Left ventricle myocardium superior (tissue), 1 donor: ENCODE measurements around the gene PIGH. TPM values are rescaled to one million over a fixed set of nuclear protein-coding genes. Genes with fewer than 3 reads are reported as not detected.
A peak's percentile ranks its signal among the peaks of the same experiment; 100 is the strongest.
"Not testable (repeated sequence)": the region's sequence is repeated elsewhere in the genome, so short reads cannot be mapped to it uniquely, and the experiment has no call there.

Experiments
- ATAC-seq: fragments of 200-7000 bp; cut with Tn5 transposase; one replicate; pipeline ENCODE4 v1.9.1; 2020; ENCODE audit warnings: mild to moderate bottlenecking, moderate library complexity
- DNase-seq: peaks from one replicate; pipeline ENCODE4 v3.0.0-alpha.2; 2020
- intact Hi-C: fragments of 100-400 bp; cut with micrococcal nuclease; formaldehyde crosslinking; loops from one replicate; pipeline ENCODE4 v1.11.0; 2022
- total RNA-seq: library from RNA; stranded (reverse); fragmentation: NEBNext Ultra II Directional; extraction: Animal tissue kit (Norgen Biotek cat#: 25700); gene quantifications from one replicate; pipeline ENCODE4 v1.2.1, GENCODE V29; 2021
- donor health status: DM: no; HTN: yes; CAD: no; lungs with severe emphysema.

PIGH gene
- total RNA-seq, 1 donor from 2014 or later: 11.2 TPM

DNA sequence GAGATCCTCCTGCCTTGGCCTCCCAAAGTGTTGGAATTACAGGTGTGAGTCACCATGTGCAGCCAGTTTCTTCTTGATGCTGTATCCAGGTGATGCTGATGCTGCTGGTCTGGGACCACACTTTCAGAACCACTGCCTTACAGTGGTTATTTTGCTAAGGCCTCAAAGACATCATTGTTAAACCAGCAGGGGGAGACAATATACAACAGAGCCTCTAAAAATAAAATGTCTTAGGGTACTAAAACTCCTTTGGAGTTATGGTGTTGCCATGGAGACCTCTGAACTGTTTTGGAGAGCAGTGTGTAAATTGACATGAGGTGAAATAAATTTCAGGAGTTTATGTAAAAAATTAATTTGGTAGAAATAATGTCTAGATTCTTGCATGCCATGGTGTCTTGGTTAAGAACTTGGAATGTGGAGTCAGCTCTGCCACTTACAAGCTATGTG is 18.6 kb upstream of the PIGH start:
- intact Hi-C loops: loop anchor here (5.0 kb wide), 1 partner anchor 49 kb away; no protein-coding TSS in a partner anchor
- ATAC-seq: peak; percentile 67
- no peak for DNase-seq

DNA sequence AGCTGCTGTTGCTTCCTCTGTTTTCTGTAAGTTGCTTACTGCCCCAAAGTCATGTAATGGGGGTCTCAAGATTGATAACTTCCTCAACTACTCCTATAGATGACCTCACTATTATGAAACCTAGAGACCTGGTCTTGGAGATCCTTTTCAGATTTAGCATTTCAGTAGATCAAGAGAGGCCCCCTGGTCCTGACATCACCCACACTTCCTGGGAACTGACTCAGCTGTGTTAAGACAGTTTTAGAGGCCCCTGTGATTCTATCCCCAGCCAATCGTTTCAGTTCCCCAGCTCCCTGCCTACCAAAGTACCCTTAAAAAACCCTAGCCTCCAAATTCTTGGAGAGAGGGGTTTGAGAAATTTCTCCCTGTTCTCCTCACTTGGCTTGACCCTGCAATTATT is 10.4 kb upstream of the PIGH start:
- intact Hi-C loops: no loop called here
- ATAC-seq (no peak), DNase-seq (no peak)

DNA sequence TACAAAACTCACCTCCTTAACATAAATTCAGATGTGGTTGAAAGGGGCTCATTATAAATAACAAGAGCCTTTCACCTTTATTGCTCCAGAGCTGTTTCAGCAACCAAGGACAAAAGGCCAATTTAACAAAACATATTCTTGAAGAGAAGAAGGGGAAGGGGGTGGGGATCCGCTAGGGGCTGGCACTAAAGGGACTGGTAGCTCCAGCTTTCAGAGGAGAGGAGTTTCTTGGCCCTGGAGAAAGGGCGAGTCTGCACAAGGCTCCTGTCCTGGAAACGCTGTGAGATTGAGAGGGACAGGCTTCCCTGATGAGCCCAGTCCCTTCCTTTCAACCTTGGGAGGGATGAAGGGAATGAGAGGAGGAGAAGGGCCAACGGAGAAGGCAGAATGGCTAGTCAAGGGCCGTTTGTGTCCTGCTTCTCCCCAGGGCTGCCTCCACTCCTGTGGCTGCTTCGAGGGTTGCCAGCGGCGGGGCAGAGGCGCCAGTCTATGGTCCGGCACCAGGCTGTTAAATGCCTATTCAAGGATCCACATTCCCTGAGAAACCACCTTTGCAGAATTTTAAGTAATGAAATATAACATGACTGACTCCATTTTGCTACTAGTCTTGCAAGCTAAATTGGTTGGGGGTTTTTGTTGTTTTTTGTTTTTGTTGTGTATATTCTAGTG is 9.7 kb upstream of the PIGH start:
- DNase-seq (no peak), ATAC-seq (no peak)
- intact Hi-C loops: no loop called here

DNA sequence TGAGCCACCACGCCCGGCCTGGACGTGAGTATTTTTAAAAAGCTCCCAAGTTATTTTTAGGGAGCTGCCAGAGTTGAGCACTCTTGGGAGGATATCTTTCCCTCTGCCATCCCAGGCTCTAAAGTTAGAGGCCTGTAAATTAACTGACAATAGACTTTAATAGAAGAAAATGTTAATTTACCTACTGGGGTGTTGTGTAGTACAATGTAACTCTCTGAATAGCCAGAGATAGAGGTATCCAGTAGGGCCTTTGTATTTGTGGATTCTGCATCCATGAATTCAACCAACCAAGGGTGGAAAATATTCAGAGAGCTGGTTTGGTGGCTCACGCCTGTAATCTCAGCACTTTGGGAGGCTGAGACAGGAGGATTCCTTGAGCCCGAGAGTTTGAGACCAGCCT is 7.6 kb upstream of the PIGH start:
- intact Hi-C loops: no loop called here
- ATAC-seq (no peak), DNase-seq (no peak)

DNA sequence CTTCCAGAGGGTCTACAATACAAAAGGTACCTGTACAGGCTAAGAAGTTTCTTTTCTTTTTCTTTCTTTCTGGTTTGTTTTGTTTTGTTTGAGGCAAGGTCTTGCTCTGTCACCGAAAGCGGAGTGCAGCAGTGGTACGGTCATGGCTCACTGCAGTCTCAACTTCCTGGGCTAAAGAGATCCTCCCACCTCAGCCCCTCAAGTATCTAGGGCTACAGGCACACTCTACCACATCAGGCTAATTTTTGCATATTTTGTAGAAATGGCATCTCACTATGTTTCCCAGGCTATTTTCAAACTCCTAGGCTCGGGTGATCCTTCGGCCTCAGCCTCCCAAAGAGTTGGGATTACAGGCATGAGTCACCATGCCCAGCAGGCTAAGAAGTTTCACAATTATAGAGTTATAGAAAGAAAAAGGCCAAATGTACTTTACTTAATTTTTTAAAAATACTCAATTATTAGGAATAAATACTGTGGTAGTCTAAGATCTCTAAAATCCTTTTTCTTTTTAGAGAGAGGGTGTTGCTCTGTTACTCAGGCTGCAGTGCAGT is 3.0 kb upstream of the PIGH start:
- ATAC-seq (no peak), DNase-seq (no peak)
- intact Hi-C loops: no loop called here

DNA sequence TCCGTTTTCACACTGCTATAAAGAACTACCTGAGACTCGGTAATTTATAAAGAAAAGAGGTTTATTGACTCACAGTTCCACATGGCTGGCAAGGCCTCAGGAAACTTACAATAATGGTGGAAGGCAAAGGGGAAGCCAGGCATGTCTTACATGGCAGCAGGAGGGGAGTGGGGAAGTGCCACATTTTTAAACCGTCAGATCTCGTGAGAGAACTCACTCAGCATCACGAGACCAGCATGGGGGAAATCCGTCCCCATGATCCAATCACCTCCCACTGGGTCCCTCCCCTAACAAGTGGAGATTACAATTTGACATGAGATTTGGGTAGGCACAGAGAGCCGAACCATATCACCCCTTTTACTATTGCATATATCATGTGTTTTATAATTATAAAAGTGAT is 2.0 kb upstream of the PIGH start:
- DNase-seq: no peak
- no peak for ATAC-seq
- intact Hi-C loops: no loop called here

DNA sequence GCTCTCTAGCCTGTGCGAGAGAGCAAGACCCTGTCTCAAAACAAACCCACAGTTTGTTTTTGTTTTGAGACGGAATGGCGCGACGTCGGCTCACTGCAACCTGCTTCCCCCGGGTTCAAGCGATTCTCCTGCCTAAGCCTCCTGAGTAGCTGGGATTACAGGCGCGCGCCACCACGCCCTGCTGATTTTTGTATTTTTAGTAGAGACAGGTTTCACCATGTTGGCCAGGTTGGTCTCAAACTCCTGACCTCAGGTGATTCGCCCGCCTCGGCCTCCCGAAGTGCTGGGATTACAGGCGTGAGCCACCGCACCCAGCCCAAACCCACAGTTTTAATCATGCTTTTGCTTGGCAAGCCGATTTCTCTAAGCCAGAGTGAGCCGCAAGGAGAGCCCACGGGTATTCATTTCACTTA is 500 bp upstream of the PIGH start:
- DNase-seq, intact Hi-C loops, ATAC-seq: not testable (repeated sequence)

DNA sequence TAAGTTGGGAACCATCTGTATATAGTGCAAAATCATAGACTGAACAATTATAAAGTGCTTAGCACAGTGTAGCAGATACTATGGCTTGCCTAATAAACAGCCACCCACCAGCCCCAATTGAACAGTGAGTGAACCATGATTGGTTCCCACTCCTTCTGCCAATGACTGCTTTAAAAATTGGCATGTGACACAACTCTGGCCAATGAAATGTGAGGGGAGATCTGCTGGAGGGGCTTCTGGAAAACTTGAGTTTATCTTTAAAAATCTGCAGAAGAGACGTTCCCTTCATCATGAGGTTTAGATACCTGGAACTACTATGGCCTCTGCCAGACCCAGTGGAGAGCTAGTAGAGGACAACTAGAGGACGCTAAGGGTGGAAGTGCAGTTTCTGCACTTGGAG is 4.7 kb downstream of the PIGH start:
- intact Hi-C loops: no loop called here
- no peak for DNase-seq
- ATAC-seq: no peak

DNA sequence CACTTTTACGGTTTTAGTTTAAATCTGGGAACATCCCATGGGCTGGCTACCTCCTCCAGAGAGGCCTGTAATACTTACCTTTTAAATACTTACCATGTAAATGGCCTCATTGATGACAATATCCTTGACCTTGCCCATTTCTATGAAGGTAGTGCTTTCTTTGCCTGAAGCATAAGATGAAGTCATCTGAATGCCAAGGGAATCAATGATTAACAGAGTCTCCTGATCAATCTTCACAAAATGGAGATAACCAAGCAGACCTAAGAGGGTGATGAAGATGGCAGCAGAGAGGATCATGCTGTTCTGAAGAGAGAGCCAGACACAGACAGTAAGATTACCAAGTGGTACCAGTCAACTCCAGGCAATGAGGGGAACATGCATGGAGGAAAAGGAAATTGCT is 6.4 kb downstream of the PIGH start:
- intact Hi-C loops, DNase-seq, ATAC-seq: not testable (repeated sequence)

DNA sequence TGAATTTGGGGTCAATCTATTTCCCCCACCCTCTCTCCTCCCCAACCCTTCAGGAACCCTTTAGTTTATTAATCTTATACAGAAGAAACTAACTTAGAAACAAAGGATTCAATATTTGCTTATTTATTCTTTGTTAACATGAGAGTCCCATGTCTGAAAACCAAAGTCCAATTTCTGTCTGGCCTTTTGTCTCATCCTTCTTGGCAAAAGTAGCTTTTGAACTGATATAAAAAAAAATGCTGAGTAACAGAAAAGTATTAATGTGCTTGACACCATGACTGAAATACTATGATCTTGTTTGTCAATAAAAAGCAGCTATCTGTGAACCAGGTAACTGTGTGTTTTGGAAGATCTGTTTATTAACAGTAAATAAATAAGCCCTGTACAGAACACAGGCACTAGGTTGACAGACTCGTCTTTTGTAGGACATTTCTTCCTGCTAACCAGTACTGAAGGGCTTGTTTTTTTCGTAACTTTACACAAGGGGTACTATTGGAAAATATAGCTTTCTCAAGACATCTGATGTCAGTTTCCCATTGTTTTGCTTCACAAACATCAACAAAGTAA is 10.8 kb downstream of the PIGH start:
- intact Hi-C loops: no loop called here
- ATAC-seq (no peak), DNase-seq (no peak)

DNA sequence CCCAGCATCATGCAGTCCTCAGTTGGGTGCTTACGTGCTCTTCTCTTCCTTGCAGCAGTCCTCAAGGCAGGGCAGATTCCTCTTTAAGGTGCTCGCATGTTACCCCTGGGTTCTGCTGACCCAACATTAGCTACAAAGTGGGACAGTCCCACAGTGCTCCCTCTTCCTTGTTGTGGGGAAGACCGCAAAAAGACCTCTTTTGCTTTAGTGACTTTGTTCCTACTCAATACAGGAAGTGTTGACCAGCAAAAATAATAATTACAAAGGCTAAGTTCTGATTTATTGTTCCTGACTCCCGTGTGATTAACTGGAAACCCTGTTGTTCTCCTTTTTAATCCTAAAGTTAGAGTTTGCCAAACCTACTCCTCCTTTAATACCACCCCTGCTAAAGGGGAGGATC is 13.7 kb downstream of the PIGH start:
- DNase-seq: no peak
- peak; percentile 15 for ATAC-seq
- intact Hi-C loops: no loop called here

DNA sequence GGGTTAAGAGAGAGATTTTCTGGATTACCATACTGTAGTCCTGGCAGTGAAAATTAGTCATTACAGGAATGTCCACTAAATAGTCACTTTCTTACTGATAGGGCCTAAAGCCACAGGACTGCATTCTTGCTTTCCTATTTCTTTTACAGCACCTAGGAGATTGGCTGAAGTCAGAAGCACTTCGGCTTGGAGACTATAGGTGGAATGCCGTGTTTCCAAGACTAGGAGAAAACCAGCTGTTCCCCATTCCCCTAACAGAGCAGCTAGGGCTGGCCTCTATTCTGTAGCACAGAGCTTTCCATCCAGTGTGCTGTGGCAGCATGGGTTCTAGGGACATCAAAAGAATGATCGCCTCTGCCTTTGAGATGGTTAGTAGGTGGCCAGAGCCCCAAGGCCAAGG is 15.1 kb downstream of the PIGH start:
- intact Hi-C loops: no loop called here
- DNase-seq (no peak), ATAC-seq (no peak)

DNA sequence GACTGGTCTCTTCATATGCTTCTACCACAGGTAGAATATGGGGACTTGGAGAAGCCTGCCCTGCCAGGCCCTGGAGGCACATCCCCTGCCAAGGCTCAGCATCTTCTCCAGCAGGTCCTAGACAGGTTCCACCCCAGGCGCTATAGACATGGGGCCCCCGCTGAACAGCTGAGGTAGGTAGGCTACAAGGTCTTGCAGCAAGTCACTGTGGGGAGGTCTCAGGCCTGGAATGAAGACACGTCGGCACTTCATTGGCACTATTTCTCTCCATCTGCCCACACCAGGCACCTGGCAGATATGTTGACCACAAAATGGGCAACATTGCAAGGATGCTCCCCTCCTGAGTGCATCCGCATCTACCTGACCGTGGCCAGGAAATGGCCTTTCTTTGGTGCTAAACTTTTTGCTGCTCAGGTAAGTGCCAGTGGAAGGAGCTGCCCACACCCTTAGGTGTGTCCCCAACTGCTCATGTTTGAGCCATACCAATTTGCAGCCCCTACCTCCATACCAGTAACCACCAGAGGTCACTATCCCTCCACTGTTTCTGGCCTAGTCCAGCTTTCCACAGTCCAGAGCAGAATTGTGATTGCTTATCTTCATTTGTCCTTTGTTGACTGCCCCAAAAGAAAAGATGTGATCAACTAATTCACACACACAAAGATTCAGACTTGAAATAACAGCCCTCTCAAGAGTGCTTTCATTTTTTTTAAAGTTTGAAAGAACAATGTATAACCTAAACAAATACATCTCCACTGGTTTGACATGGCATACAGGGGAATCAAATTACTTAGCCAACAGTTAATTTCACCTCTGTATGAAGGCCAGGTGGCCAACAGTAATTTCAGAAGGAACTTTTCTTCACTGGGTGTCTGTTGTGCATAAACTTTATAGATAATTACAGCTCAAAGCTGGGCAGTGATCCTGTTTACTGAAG is 16.1 kb downstream of the PIGH start:
- intact Hi-C loops: no loop called here
- peak; percentile 82 for ATAC-seq
- DNase-seq: no peak

DNA sequence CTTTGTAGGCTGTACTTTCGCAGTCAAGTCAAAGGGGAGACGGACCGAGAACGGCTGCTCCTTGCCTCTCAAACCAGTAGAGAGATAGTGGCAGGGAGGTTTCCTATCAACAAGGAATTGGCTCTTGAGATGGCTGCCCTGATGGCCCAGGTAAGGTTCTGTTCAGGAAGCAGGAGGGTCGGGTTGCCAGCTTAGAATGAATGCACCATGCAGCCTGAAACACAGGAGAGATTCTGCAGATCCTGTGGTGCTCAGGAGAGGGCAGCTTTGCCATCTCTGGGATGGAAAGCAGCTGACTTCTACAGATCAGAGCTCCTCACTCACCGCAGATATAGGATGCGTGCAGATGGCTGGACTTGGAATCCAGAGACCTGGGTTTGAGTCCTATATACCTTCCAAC is 18.0 kb downstream of the PIGH start:
- ATAC-seq: no peak
- intact Hi-C loops: no loop called here
- DNase-seq: no peak

DNA sequence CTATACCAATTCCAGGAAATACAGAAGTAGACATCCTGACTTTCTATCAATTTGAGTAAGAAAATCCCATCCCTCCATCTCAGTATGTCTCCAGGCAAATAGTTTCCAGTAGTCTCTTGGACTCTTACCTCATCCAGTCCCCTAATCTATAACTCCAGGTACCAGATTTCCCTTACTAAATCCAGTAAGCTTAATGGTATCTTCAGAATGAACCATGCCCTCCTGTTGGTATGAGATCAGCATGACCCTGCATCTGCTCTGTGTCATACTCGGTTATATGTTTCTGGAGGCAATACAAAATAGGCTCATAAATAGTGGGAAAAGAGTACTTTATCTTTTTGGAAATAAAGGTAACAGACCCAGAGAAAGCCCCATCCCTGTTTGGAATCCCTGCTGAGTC is 18.4 kb downstream of the PIGH start:
- ATAC-seq (no peak), DNase-seq (no peak)
- intact Hi-C loops: no loop called here

DNA sequence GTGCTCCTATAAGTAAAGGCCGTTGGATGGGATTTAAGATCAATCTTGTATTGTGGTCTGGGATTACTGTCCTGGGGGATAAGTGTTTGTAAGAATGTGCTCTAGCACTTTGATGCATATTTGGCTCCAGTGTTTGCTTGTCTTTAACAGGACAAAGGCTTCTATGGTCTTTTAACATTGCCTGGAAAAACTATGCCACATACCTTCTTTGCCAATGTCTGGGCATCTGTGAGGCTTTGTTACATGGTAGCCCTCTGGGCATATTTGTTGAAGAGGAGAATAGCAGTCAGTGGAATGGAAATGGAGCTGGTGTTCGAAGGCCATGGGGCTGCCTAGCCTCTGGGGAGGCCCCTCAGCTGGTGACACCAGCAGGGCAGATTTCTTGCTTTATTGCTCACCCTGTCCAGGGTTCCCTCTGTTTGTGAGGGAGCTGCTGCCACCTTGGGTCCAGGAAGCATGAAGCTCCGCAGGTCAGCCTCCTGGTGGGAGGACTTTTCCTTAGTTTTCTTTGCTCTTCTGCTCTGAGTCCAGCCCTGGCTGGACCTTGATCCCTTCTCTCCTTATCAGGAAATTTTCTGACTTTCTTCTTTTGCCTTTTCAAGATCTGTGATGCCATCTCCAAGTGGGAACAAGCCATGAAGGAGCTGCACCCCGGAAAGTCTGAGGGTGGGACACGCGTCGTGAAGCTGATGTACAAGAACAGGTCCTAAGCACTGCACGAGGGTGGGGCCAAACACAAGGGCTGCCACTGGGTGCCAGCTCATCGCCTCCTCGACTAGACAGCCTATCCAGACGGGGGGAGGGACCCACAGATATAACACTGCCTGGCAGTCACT is 19.5 kb downstream of the PIGH start:
- ATAC-seq (no peak), DNase-seq (no peak)
- intact Hi-C loops: no loop called here

DNA sequence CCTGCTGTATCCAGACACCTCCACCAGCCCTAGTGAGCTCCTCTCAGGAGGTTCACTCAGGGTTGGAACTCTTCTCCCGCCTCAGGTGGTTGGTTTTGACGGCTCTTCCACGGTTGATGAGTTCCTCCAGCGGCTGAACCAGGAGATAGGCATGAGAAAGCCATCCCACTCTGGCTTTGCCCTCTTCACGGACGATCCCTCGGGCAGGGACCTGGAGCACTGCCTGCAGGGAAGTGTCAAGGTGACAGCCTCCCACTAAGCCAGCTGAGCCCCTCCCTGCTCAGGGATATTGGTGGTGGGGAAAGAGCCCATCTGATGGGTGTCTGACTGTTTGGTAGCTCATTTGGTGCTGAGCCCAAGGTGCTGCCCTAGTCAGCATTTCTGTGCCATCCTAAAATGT is 20.4 kb downstream of the PIGH start:
- ATAC-seq: no peak
- intact Hi-C loops: no loop called here
- no peak for DNase-seq

DNA sequence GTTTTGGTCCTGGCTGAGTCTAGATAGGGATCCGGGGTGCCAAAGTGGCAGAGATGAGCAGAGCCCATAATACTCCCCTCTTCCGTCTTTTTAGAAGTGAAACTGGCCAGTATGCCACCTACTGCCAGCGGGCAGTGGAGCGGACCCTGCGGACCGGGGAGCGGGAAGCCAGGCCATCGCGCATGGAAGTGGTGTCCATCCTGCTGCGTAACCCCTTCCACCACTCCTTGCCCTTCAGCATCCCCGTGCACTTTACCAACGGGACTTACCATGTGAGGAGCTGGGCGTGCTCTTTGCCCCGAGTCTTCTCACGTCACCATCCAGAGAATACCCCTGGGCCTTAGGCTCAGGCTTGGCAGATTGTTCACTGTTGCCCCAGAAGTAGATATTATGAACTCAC is 21.0 kb downstream of the PIGH start:
- DNase-seq: no peak
- no peak for ATAC-seq
- intact Hi-C loops: no loop called here
